PC-9 (cell line): ENCODE data around the gene PDE4D. TPM values are rescaled to one million over a fixed set of nuclear protein-coding genes. Genes with fewer than 3 reads are reported as not detected.

Experiments
- BruUV-seq: library from RNA; stranded (reverse); fragments of 400-500 nt; replicated peaks from 2 replicates; lab custom pipeline; 2021; lab: Mats Ljungman, UMichigan
- CTCF ChIA-PET: fragments of 300-600 bp; sonication (Branson Sonifier 250); formaldehyde crosslinking; loops from one replicate; lab custom pipeline; 2022; ENCODE audit warnings: antibody characterized with exemption; lab: Charles Lee
- POLR2A ChIA-PET: fragments of 300-600 bp; sonication (Branson Sonifier 250); formaldehyde crosslinking; loops from one replicate; lab custom pipeline; 2022; ENCODE audit warnings: antibody characterized with exemption; ENCODE audit not compliant: unreplicated experiment; lab: Charles Lee
- DNase-seq, 2 experiments: peaks; one replicate each; pipeline versions ENCODE4 v3.0.0 to v3.0.0-alpha.2; 2015 to 2022; ENCODE audit warnings: mixed read lengths in 1 of 2
- H2AFZ ChIP-seq: fragments of 200-600 bp; sonication (generic); 2 replicates; pipeline ENCODE4 v1.8.1; 2017; ENCODE audit warnings: antibody characterized with exemption
- H3F3A ChIP-seq: fragments of 200-600 bp; sonication (generic); 2 replicates; pipeline ENCODE4 v1.8.1; 2017; ENCODE audit warnings: antibody characterized with exemption, mild to moderate bottlenecking, low read depth; ENCODE audit not compliant: insufficient read depth
- H3K27ac ChIP-seq: fragments of 200-600 bp; sonication (generic); 2 replicates; pipeline ENCODE4 v1.6.1; 2016; ENCODE audit warnings: mixed run types
- H3K27me3 ChIP-seq: fragments of 200-600 bp; sonication (generic); 2 replicates; pipeline ENCODE4 v1.6.1; 2016; ENCODE audit warnings: low read depth, mixed run types; ENCODE audit not compliant: insufficient read depth
- H3K36me3 ChIP-seq: fragments of 200-600 bp; sonication (generic); 2 replicates; pipeline ENCODE4 v1.6.1; 2016; ENCODE audit warnings: low read depth, mixed run types
- H3K4me1 ChIP-seq: fragments of 200-600 bp; sonication (generic); replicated peaks from 2 replicates; pipeline ENCODE4 v1.6.1; 2016; ENCODE audit warnings: mixed run types; ENCODE audit not compliant: insufficient read depth
- H3K4me2 ChIP-seq: fragments of 200-600 bp; sonication (generic); 2 replicates; pipeline ENCODE4 v1.6.1; 2017; ENCODE audit warnings: mixed run types
- H3K4me3 ChIP-seq: fragments of 200-600 bp; sonication (generic); 2 replicates; pipeline ENCODE4 v1.6.1; 2016; ENCODE audit warnings: mixed run types
- H3K79me2 ChIP-seq: fragments of 200-600 bp; sonication (generic); 2 replicates; pipeline ENCODE4 v1.6.1; 2017; ENCODE audit warnings: low read depth, mixed run types
- H3K9me2 ChIP-seq: fragments of 200-600 bp; sonication (generic); 2 replicates; pipeline ENCODE4 v1.8.1; 2017; ENCODE audit warnings: mild to moderate bottlenecking; ENCODE audit not compliant: insufficient read depth
- H3K9me3 ChIP-seq: fragments of 200-600 bp; sonication (generic); 2 replicates; pipeline ENCODE4 v1.8.1; 2016; ENCODE audit warnings: low read depth; ENCODE audit not compliant: insufficient read depth
- H4K20me1 ChIP-seq: fragments of 200-600 bp; sonication (generic); 2 replicates; pipeline ENCODE4 v1.8.1; 2017; ENCODE audit not compliant: insufficient read depth
- CTCF ChIP-seq: fragments of 200-600 bp; sonication (generic); conservative IDR thresholded peaks from 2 replicates; pipeline ENCODE4 v1.6.1; 2017; ENCODE audit warnings: mixed run types, antibody characterized with exemption, mild to moderate bottlenecking, moderate library complexity
- EZH2 ChIP-seq: fragments of 200-600 bp; sonication (generic); IDR thresholded peaks from 2 replicates; pipeline ENCODE4 v1.8.0; 2017; ENCODE audit warnings: antibody characterized with exemption, low read depth
- intact Hi-C: fragments of 100-400 bp; cut with micrococcal nuclease; formaldehyde crosslinking; loops from one replicate; pipeline ENCODE4 v1.10.0; 2022; ENCODE audit not compliant: unreplicated experiment
- total RNA-seq: library from RNA; stranded (reverse); gene quantifications from 2 replicates; pipeline ENCODE4 v1.2.3, GENCODE V29; 2021

Gene PDE4D
- total RNA-seq, 1 experiment from 2014 or later, result 9.8 TPM

- Histone ChIP-seq H3F3A (no peaks in the 10 kb centered on the region), H4K20me1 (no peaks in the 10 kb centered on the region), H2AFZ (no peak overlapping the region), H3K4me2 (no peak overlapping the region), H3K27me3 (no peaks in the 10 kb centered on the region), H3K9me3 (no peaks in the 10 kb centered on the region), H3K27ac (no peak overlapping the region), H3K9me2 (no peaks in the 10 kb centered on the region), H3K4me3 (no peak overlapping the region), H3K79me2 (no peaks in the 10 kb centered on the region), H3K36me3 (no peaks in the 10 kb centered on the region), H3K4me1 (no peaks in the 10 kb centered on the region; the same call in 1 of the 2 replicates)
- no peak for TF ChIP-seq CTCF
- TF ChIP-seq EZH2, result no peak
- no peak for DNase-seq
- CTCF ChIA-PET, result no interaction called here
- POLR2A ChIA-PET, result no interaction called here
- intact Hi-C loops, result no loop called here
- no TSS peak for BruUV-seq
Measured at GRCh38 chr5:59584858-59585846, 308.4 kb downstream of the PDE4D start.

GRCh38 chr5:59583810-59584562 is 309.5 kb downstream of the PDE4D start:
- ChIA-PET CTCF (no interaction called here), POLR2A (no interaction called here)
- TF ChIP-seq EZH2, result no peak
- TF ChIP-seq CTCF, result no peak
- no peaks in the 10 kb centered on the region for H3K9me3 ChIP-seq
- no peaks in the 10 kb centered on the region for H3K79me2 ChIP-seq
- no peaks in the 10 kb centered on the region for H3F3A ChIP-seq
- H3K4me2 ChIP-seq, result no peak overlapping the region
- H3K36me3 ChIP-seq, result no peaks in the 10 kb centered on the region
- no peak overlapping the region for H2AFZ ChIP-seq
- H4K20me1 ChIP-seq, result no peaks in the 10 kb centered on the region
- no peaks in the 10 kb centered on the region for H3K27me3 ChIP-seq
- H3K4me1 ChIP-seq, result no peaks in the 10 kb centered on the region; the same call in 1 of the 2 replicates
- no TSS peak for BruUV-seq
- no peak for DNase-seq
- no peaks in the 10 kb centered on the region for H3K9me2 ChIP-seq
- intact Hi-C loops, result no loop called here
- H3K4me3 ChIP-seq, result no peak overlapping the region
- H3K27ac ChIP-seq, result no peak overlapping the region

GRCh38 chr5:59583151-59583809 is 310.2 kb downstream of the PDE4D start:
- Histone ChIP-seq H3K36me3 (no peaks in the 10 kb centered on the region), H2AFZ (no peak overlapping the region), H3F3A (no peaks in the 10 kb centered on the region), H3K27me3 (no peaks in the 10 kb centered on the region), H4K20me1 (no peaks in the 10 kb centered on the region), H3K4me1 (no peaks in the 10 kb centered on the region), H3K9me2 (no peaks in the 10 kb centered on the region), H3K79me2 (no peaks in the 10 kb centered on the region), H3K27ac (no peak overlapping the region), H3K4me2 (no peak overlapping the region), H3K4me3 (no peak overlapping the region), H3K9me3 (no peaks in the 10 kb centered on the region)
- intact Hi-C loops, result no loop called here
- CTCF ChIA-PET, result no interaction called here
- no peak for TF ChIP-seq CTCF
- no peak for TF ChIP-seq EZH2
- POLR2A ChIA-PET, result no interaction called here
- DNase-seq, result no peak
- BruUV-seq, result no TSS peak
